H9 (cell line): ENCODE measurements around the gene DEFB132. TPM values are rescaled to one million over a fixed set of nuclear protein-coding genes. Genes with fewer than 3 reads are reported as not detected.

Experiments used
- DNase-seq: peaks from one replicate; pipeline ENCODE4 v3.0.0-alpha.2; 2017
- H2AFZ ChIP-seq: one replicate; pipeline ENCODE4 v1.6.1; 2013; ENCODE audit warnings: mild to moderate bottlenecking, low read length, control low read depth, moderate library complexity
- H2AK5ac ChIP-seq: 2 replicates; pipeline ENCODE4 v1.6.1; 2013; ENCODE audit warnings: low read length, control low read depth, mixed read lengths; ENCODE audit not compliant: insufficient read length
- H2BK120ac ChIP-seq: one replicate; pipeline ENCODE4 v1.6.1; 2013; ENCODE audit warnings: low read depth, mild to moderate bottlenecking, low read length, control low read depth, inconsistent platforms; ENCODE audit not compliant: poor library complexity, severe bottlenecking
- H2BK12ac ChIP-seq: 2 replicates; pipeline ENCODE4 v1.6.1; 2013; ENCODE audit warnings: low read length, control low read depth, mixed read lengths, low read depth; ENCODE audit not compliant: insufficient read length
- H2BK15ac ChIP-seq: 2 replicates; pipeline ENCODE4 v1.6.1; 2013; ENCODE audit warnings: low read depth, low read length, control low read depth
- H2BK20ac ChIP-seq: one replicate; pipeline ENCODE4 v1.6.1; 2013; ENCODE audit warnings: low read depth, mild to moderate bottlenecking, low read length, control low read depth, inconsistent platforms; ENCODE audit not compliant: poor library complexity, severe bottlenecking
- H2BK5ac ChIP-seq: 2 replicates; pipeline ENCODE4 v1.6.1; 2013; ENCODE audit warnings: low read length, control low read depth, mixed read lengths; ENCODE audit not compliant: insufficient read length
- H3K14ac ChIP-seq: 2 replicates; pipeline ENCODE4 v1.6.1; 2013; ENCODE audit warnings: low read length, control low read depth; ENCODE audit not compliant: insufficient read depth
- H3K18ac ChIP-seq: 2 replicates; pipeline ENCODE4 v1.6.1; 2013; ENCODE audit warnings: low read depth, mild to moderate bottlenecking, mixed read lengths, low read length, control low read depth; ENCODE audit not compliant: insufficient read length
- H3K23ac ChIP-seq: 2 replicates; pipeline ENCODE4 v1.6.1; 2013; ENCODE audit warnings: low read length, control low read depth, mixed read lengths, low read depth; ENCODE audit not compliant: insufficient read length
- H3K23me2 ChIP-seq: 2 replicates; pipeline ENCODE4 v1.6.1; 2013; ENCODE audit warnings: low read depth, mild to moderate bottlenecking, mixed read lengths, low read length, control low read depth; ENCODE audit not compliant: insufficient read length, poor library complexity, severe bottlenecking
- H3K27ac ChIP-seq: 2 replicates; pipeline ENCODE4 v1.5.1; 2013; ENCODE audit warnings: low read length, control low read depth, mixed read lengths, low read depth; ENCODE audit not compliant: insufficient read length
- H3K27me3 ChIP-seq: 2 replicates; pipeline ENCODE4 v1.6.1; 2013; ENCODE audit warnings: low read length, control low read depth, inconsistent platforms; ENCODE audit not compliant: insufficient read depth
- H3K4ac ChIP-seq: 2 replicates; pipeline ENCODE4 v1.6.1; 2013; ENCODE audit warnings: low read depth, mild to moderate bottlenecking, control low read depth, inconsistent platforms, low read length, moderate library complexity
- H3K4me1 ChIP-seq: 2 replicates; pipeline ENCODE4 v1.6.1; 2013; ENCODE audit warnings: low read length, control low read depth, inconsistent platforms; ENCODE audit not compliant: insufficient read depth
- H3K4me2 ChIP-seq: 2 replicates; pipeline ENCODE4 v1.6.1; 2013; ENCODE audit warnings: low read length, control low read depth, mixed read lengths; ENCODE audit not compliant: insufficient read length, insufficient read depth
- H3K56ac ChIP-seq: 2 replicates; pipeline ENCODE4 v1.6.1; 2013; ENCODE audit warnings: low read depth, mild to moderate bottlenecking, mixed read lengths, low read length, control low read depth; ENCODE audit not compliant: insufficient read length
- H3K79me1 ChIP-seq: 2 replicates; pipeline ENCODE4 v1.6.1; 2013; ENCODE audit warnings: low read depth, mild to moderate bottlenecking, moderate library complexity, low read length, control low read depth, inconsistent platforms; ENCODE audit not compliant: insufficient read depth, poor library complexity, severe bottlenecking
- H3K79me2 ChIP-seq: 2 replicates; pipeline ENCODE4 v1.6.1; 2013; ENCODE audit warnings: low read length, control low read depth, inconsistent platforms; ENCODE audit not compliant: insufficient read depth
- H3K9ac ChIP-seq: 2 replicates; pipeline ENCODE4 v1.6.1; 2013; ENCODE audit warnings: low read length, control low read depth, mixed read lengths; ENCODE audit not compliant: insufficient read length; ENCODE audit errors: extremely low read depth
- H3K9me3 ChIP-seq: one replicate; pipeline ENCODE4 v1.6.1; 2013; ENCODE audit warnings: low read depth, low read length, inconsistent platforms; ENCODE audit not compliant: control insufficient read depth
- H3T11ph ChIP-seq: one replicate; pipeline ENCODE4 v1.6.1; 2013; ENCODE audit warnings: mild to moderate bottlenecking, low read length, control low read depth, inconsistent platforms
- H4K20me1 ChIP-seq: one replicate; pipeline ENCODE4 v1.6.1; 2013; ENCODE audit not compliant: control insufficient read depth, insufficient read length, insufficient read depth
- H4K5ac ChIP-seq: 2 replicates; pipeline ENCODE4 v1.6.1; 2013; ENCODE audit warnings: low read depth, mild to moderate bottlenecking, mixed read lengths, low read length, control low read depth; ENCODE audit not compliant: insufficient read length
- H4K8ac ChIP-seq: replicated peaks from 2 replicates; pipeline ENCODE4 v1.6.1; 2013; ENCODE audit warnings: low read length, control low read depth, mixed read lengths, low read depth; ENCODE audit not compliant: insufficient read length
- H4K91ac ChIP-seq: 2 replicates; pipeline ENCODE4 v1.6.1; 2013; ENCODE audit warnings: low read depth, mild to moderate bottlenecking, moderate library complexity, mixed read lengths, low read length, control low read depth; ENCODE audit not compliant: insufficient read length
- H3K27ac Mint-ChIP-seq, 3 experiments: 2 replicates in 2 of 3; 3 replicates in 1 of 3; pipeline ENCODE4 v1.8.0; 2020 to 2021; ENCODE audit warnings: mixed read lengths in 3 of 3, mild to moderate bottlenecking in 1 of 3, moderate library complexity in 1 of 3
- H3K27me3 Mint-ChIP-seq: 2 replicates; pipeline ENCODE4 v1.8.0; 2021; ENCODE audit warnings: low read depth, mild to moderate bottlenecking, moderate library complexity, mixed read lengths
- H3K36me3 Mint-ChIP-seq, 3 experiments: 2 replicates in 2 of 3; 3 replicates in 1 of 3; pipeline ENCODE4 v1.8.0; 2020 to 2021; ENCODE audit warnings: low read depth in 3 of 3, mixed read lengths in 3 of 3; ENCODE audit not compliant: insufficient read depth in 1 of 3
- H3K4me1 Mint-ChIP-seq, 2 experiments: 2 replicates each; pipeline ENCODE4 v1.8.0; 2020; ENCODE audit warnings: mixed read lengths in 2 of 2
- H3K4me3 Mint-ChIP-seq, 2 experiments: 2 replicates in 1 of 2; 3 replicates in 1 of 2; pipeline ENCODE4 v1.8.0; 2020 to 2021; ENCODE audit warnings: mild to moderate bottlenecking in 2 of 2, mixed read lengths in 2 of 2, moderate library complexity in 1 of 2
- H3K9me3 Mint-ChIP-seq, 2 experiments: 2 replicates in 1 of 2; 3 replicates in 1 of 2; pipeline ENCODE4 v1.8.0; 2020; ENCODE audit warnings: mild to moderate bottlenecking in 2 of 2, mixed read lengths in 2 of 2, moderate library complexity in 1 of 2
- WGBS: extraction: QIAGEN DNeasy Blood & Tissue Kit; methylation state at CpG from one replicate; pipeline ENCODE4 v1.1.7; 2013; ENCODE audit warnings: missing lambda C conversion rate, low lambda C conversion rate, mixed read lengths; ENCODE audit not compliant: insufficient read length; ENCODE audit errors: extremely low coverage; 5-methylcytosine and 5-hydroxymethylcytosine counted together
- total RNA-seq: library from RNA; stranded (reverse); gene quantifications from 2 replicates; pipeline ENCODE4 v1.2.1, GENCODE V29; 2021
- TF ChIP-seq, protein P1 (sequence below): fragments of 200-600 bp; sonication (generic); conservative IDR thresholded peaks from 3 replicates; pipeline ENCODE4 v1.8.0; 2021; ENCODE audit warnings: antibody characterized with exemption, mild to moderate bottlenecking

DEFB132 gene
- total RNA-seq, 1 experiment from 2014 or later: not detected

DNA sequence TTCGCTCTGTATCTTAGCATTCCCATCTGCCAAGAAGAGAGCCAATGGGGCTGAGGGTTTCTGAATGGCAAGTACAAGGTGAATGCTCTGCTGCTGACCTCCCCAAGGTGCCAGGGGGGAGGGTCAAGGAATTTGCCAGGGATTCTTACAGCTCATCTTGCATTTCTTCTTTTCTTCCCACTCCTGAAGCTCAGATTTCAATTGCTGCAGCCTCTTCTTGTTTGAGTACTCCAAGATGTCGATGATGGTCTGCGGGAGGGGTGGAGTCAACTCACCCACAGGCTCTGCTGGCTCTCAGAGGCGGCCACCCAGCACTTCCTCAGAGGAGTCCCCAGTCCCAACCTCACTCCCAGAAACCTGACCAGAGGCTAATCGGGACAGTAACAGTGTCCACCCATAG lies 20.7 kb downstream of the DEFB132 start:
- no peak overlapping the region for H3K18ac ChIP-seq
- no peak overlapping the region for H4K8ac ChIP-seq
- H3K23ac ChIP-seq: no peak overlapping the region
- Mint-ChIP-seq H3K27me3 (no peaks in the 10 kb centered on the region; the same call in 1 of the 2 replicates), H3K36me3 (peaks cover 38 to 61% (median 39%) of the 10 kb centered on the region in 3 experiments), H3K9me3 (peaks cover 2 to 6% of the 10 kb centered on the region in 2 experiments; a peak in 3 of 5 replicates), H3K4me1 (peaks cover 5 to 7% of the 10 kb centered on the region in 2 experiments), H3K27ac (peak overlapping the region in 1 of 3 experiments; percentile 42; a peak in 2 of 7 replicates), H3K4me3 (peak overlapping the region in 1 of 2 experiments; percentile 58; a peak in 3 of 5 replicates)
- H3K9ac ChIP-seq: no peak overlapping the region
- H3K23me2 ChIP-seq: no peaks in the 10 kb centered on the region
- H3K4ac ChIP-seq: no peak overlapping the region
- no peaks in the 10 kb centered on the region for H3K27me3 ChIP-seq
- no peak overlapping the region for H2BK12ac ChIP-seq
- H3K4me1 ChIP-seq: 0 out of 2 replicates have a peak, but pooled peaks cover 4% of the 10 kb centered on the region
- no peak overlapping the region for H3T11ph ChIP-seq
- no peak overlapping the region for H3K56ac ChIP-seq
- peak overlapping the region; percentile 2 for H3K4me2 ChIP-seq
- no peaks in the 10 kb centered on the region for H3K9me3 ChIP-seq
- WGBS: no CpG with 5 or more reads among the region's 5 CpGs
- no peaks in the 10 kb centered on the region for H3K79me2 ChIP-seq
- no peak overlapping the region for H4K5ac ChIP-seq
- no peak overlapping the region for H2BK5ac ChIP-seq
- TF ChIP-seq, protein P1, sequence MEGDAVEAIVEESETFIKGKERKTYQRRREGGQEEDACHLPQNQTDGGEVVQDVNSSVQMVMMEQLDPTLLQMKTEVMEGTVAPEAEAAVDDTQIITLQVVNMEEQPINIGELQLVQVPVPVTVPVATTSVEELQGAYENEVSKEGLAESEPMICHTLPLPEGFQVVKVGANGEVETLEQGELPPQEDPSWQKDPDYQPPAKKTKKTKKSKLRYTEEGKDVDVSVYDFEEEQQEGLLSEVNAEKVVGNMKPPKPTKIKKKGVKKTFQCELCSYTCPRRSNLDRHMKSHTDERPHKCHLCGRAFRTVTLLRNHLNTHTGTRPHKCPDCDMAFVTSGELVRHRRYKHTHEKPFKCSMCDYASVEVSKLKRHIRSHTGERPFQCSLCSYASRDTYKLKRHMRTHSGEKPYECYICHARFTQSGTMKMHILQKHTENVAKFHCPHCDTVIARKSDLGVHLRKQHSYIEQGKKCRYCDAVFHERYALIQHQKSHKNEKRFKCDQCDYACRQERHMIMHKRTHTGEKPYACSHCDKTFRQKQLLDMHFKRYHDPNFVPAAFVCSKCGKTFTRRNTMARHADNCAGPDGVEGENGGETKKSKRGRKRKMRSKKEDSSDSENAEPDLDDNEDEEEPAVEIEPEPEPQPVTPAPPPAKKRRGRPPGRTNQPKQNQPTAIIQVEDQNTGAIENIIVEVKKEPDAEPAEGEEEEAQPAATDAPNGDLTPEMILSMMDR: no peak
- H2BK20ac ChIP-seq: no peak overlapping the region
- no peak overlapping the region for H2BK15ac ChIP-seq
- H3K14ac ChIP-seq: no peak overlapping the region
- no peak for DNase-seq
- no peaks in the 10 kb centered on the region for H3K79me1 ChIP-seq
- H3K27ac ChIP-seq: no peak overlapping the region
- H2AK5ac ChIP-seq: no peak overlapping the region
- H4K20me1 ChIP-seq: no peaks in the 10 kb centered on the region
- no peak overlapping the region for H2BK120ac ChIP-seq
- no peak overlapping the region for H4K91ac ChIP-seq
- H2AFZ ChIP-seq: no peak overlapping the region
